AG04449 (cell line): ENCODE results near the gene IMPACT.
A peak's percentile ranks its signal among the peaks of the same experiment; 100 is the strongest.

ENCODE experiments used
- CTCF ChIA-PET: fragments of 350-600 bp; formaldehyde crosslinking; extraction: SDS; loops from one replicate; lab custom pipeline; 2021; ENCODE audit warnings: antibody characterized with exemption; lab: Yijun Ruan, JAX
- POLR2A ChIA-PET: fragments of 400-600, 350-600 bp; formaldehyde crosslinking; extraction: SDS; loops from one replicate; lab custom pipeline; 2020; ENCODE audit warnings: antibody characterized with exemption, inconsistent platforms; lab: Yijun Ruan, JAX
- DNase-seq: peaks from one replicate; pipeline ENCODE4 v3.0.0-alpha.2; 2010; ENCODE audit warnings: low read depth, low spot score
- H3K4me3 ChIP-seq: 2 replicates; pipeline ENCODE4 v1.5.1; 2011; ENCODE audit warnings: low read depth, mild to moderate bottlenecking, control low read depth, low read length
- TF ChIP-seq, protein P1 (sequence below): IDR thresholded peaks from one replicate; pipeline ENCODE4 v1.5.1; 2011; ENCODE audit warnings: mild to moderate bottlenecking, moderate library complexity, low read length, control low read depth, inconsistent platforms; ENCODE audit not compliant: insufficient read depth; ENCODE audit errors: missing control alignments

The IMPACT gene

DNA sequence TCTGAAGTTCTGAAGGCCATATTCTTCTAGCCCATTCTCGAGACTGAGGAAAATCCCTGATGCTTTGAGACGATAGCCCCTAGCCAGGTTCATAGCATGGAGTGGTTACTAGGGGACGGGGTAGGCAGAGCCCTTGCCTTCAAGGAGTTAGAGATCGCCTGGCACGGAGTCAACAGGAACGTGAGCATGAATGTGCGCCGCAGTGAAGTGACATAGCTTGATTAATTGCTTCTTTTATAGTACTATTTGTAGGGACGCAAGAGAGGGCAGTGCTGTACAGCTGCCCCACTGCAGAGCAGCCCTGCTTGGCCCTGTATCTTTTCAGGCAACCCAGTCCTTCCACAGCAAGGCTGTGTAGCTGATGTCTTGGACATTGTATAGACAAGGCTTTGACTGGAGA, 60.2 kb downstream of the IMPACT start:
- ChIA-PET POLR2A (no interaction called here), CTCF (interaction anchor here (0.6 to 11.7 kb wide), 10 partner anchors 9 to 239 kb away, joined by 3 to 226 read pairs (median 23); partner anchors contain the start of gene HRH4)
- DNase-seq: no peak
- TF ChIP-seq, protein P1, sequence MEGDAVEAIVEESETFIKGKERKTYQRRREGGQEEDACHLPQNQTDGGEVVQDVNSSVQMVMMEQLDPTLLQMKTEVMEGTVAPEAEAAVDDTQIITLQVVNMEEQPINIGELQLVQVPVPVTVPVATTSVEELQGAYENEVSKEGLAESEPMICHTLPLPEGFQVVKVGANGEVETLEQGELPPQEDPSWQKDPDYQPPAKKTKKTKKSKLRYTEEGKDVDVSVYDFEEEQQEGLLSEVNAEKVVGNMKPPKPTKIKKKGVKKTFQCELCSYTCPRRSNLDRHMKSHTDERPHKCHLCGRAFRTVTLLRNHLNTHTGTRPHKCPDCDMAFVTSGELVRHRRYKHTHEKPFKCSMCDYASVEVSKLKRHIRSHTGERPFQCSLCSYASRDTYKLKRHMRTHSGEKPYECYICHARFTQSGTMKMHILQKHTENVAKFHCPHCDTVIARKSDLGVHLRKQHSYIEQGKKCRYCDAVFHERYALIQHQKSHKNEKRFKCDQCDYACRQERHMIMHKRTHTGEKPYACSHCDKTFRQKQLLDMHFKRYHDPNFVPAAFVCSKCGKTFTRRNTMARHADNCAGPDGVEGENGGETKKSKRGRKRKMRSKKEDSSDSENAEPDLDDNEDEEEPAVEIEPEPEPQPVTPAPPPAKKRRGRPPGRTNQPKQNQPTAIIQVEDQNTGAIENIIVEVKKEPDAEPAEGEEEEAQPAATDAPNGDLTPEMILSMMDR: no peak
- no peak overlapping the region for H3K4me3 ChIP-seq

DNA sequence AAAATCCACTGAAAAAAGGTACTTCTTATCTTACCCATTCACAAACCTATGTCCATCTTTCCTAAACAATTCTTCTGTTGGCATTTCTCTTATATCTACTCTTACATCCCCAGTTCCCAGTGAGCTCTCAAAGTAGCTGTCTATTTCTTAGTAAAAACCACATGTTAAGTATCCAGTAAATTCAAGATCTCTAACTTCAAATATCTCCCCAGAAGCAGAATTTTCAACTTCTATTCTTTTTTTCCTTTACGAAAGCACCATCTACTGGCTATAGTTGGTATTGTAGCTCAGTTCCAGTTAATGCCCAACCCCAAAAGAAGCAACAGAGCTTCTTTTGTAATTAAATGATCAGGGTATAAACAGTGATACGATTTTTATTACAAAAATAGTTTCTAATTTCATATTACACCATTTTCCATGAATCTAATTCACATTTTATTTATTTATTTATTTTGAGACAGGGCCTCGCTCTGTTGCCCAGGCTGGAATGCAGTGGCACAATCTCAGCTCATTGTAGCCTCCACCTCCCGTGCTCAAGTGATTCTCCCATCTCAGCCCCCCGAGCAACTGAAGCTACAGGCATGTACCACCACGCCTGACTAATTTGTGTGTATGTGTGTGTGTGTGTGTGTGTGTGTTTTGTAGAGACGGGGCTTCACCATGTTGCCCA, 62.5 kb downstream of the IMPACT start:
- DNase-seq: no peak
- ChIA-PET CTCF (interaction anchor here (0.6 to 11.7 kb wide), 52 partner anchors 8 to 380 kb away, joined by 3 to 226 read pairs (median 4); partner anchors contain the start of gene HRH4), POLR2A (interaction anchor here (0.9 kb wide), 1 partner anchor 238 kb away, joined by 4 read pairs; no protein-coding TSS in a partner anchor)
- no peak overlapping the region for H3K4me3 ChIP-seq
- TF ChIP-seq, protein P1: peak; percentile 34

DNA sequence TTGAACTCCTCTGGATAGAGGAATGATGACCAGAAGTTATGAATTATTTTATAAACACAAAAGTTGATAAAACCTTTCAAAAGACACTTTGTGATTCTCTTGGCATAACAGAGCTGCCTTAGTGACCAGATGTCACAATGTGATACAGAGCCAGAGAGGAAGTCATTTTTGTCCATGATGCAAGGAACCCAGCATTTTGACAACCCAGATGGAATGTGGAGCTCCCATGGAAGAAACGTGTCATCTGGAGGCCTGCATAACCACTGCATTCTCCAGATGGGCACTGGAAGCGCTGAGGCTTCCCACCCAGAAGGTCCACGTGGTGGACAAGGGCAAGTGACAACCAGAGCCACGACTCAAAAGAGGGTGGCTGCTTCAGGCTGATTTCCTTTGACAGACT, 64.1 kb downstream of the IMPACT start:
- TF ChIP-seq, protein P1: no peak
- no peak overlapping the region for H3K4me3 ChIP-seq
- CTCF ChIA-PET: interaction anchor here (0.6 to 11.7 kb wide), 10 partner anchors 8 to 313 kb away, joined by 3 to 226 read pairs (median 28); no protein-coding TSS in a partner anchor
- DNase-seq: no peak
- POLR2A ChIA-PET: no interaction called here

DNA sequence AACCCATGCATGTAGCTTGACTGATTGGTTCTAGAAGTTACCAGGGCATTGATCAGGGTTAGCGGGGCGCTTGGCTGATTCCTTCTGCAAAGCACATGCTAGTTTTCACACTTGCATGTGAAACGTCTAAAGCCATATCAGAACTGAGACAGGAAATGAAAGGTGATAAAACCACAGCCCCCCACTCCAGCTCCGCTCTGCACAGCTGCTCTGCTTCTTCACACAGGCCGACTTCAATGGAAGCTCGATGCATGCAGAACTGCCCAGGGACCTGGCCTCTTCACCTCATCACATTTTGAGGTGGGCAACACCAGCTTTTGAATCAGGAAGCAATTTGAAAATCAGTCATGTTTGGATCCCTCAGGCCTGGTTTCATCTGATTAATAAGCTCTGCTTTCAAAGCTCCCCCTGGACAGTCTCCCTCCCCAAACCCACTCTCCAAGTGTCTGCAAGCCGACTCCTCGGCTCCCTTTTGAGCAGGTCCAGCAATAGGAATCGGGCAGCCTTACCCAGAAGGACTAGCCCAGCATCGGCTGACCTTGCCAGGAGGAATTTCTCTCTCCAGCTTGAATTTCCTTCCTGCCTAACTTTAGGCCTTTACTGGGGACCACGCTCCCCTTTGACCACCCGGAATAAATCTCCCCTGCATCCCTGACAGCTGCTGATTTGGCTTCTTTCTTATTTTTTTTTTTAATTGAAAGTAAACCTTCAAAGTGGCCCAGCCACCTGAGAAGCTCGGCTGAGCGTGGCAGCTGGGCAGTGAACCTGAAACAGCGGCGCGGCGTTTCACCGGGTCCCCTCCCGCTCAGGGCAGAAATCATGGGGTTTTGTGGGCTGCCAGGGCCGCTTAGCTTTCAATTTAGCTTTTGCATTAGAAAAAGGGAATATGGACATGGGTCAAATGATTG, 65.7 kb downstream of the IMPACT start:
- no peak overlapping the region for H3K4me3 ChIP-seq
- POLR2A ChIA-PET: no interaction called here
- TF ChIP-seq, protein P1: no peak
- DNase-seq: no peak
- CTCF ChIA-PET: interaction anchor here (1.1 to 11.7 kb wide), 6 partner anchors 17 to 315 kb away, joined by 3 to 226 read pairs (median 12); no protein-coding TSS in a partner anchor

DNA sequence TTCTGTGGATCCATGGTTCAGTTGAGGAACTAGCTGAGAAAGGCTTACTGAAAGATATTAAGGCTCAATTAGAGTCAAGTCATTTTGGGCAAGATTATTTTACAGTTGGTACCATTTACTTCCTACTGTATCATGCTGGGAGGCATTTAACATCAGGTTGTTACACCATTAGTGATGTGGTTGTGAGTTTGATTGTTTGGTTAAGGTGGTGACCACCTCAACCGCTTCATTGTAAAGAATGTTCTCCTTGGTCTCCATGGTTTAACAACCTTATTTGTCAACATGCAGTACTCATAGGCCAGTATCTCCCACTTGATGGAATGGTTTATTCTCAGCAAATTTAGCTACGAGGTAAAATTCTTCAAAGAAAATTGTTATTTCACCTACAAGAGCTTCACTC, 68.1 kb downstream of the IMPACT start:
- TF ChIP-seq, protein P1: no peak
- DNase-seq: no peak
- CTCF ChIA-PET: interaction anchor here (1.1 to 10.0 kb wide), 3 partner anchors 8 to 232 kb away, joined by 3 to 96 read pairs (median 3); no protein-coding TSS in a partner anchor
- POLR2A ChIA-PET: no interaction called here
- H3K4me3 ChIP-seq: no peak overlapping the region
